Body of pancreas (tissue), 4 donors: Measurements from ENCODE around the gene MYO5A.

ENCODE experiments used
- CTCF ChIP-seq, 7 experiments: fragments of 450-650 bp in 4 of 7; fragments of 200-600 bp in 3 of 7; sonication (generic) in 3 of 7; IDR thresholded peaks; one replicate each; pipeline ENCODE4 v1.5.1; 2016 to 2019; ENCODE audit warnings: antibody characterized with exemption in 7 of 7
- POLR2A ChIP-seq, 3 donors: fragments of 450-650 bp; IDR thresholded peaks; one replicate each; pipeline ENCODE4 v1.6.1; 2016; ENCODE audit warnings: antibody characterized with exemption in 3 of 3, mild to moderate bottlenecking in 2 of 3

DNA sequence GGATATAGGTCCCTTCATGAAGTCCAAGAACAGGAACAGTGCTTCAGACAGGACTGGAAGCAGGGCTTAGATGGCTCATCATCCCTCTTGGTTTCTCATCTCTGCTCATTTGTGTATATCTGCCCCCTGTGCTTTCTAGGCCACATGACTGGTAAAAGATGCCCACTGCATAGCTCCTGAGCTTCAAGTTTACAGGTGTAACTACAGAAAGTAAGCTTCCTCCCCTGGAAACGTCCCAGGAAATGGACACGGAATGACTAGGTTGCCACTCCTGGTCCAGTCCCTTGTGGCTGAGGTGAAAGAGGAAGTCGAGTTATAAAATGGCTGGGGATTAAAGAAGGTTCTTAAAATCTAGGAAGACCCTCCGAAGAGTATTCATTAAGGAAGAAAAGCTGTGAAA lies 32.5 kb downstream of the MYO5A start:
- TF ChIP-seq CTCF (IDR thresholded peaks at IDR 0.05) (no peak), POLR2A (IDR thresholded peaks at IDR 0.05) (no peak)
